ENCODE results near the gene DNER.

DNER gene

GRCh38 chr2:229485857-229486256, 228.5 kb downstream of the DNER start:
- H3K27ac ChIP-seq: no peak overlapping the region
- H3K27me3 ChIP-seq (ENCODE audit: control insufficient read depth, insufficient read depth, low read length): no peaks in the 10 kb centered on the region
- no peak overlapping the region for H3K9ac ChIP-seq
- H3K79me2 ChIP-seq: no peaks in the 10 kb centered on the region
- no peak overlapping the region for H2AFZ ChIP-seq
- no peaks in the 10 kb centered on the region for H3K9me3 ChIP-seq (ENCODE audit: control insufficient read depth, low read length)
- H3K4me1 ChIP-seq: no peaks in the 10 kb centered on the region
- no peak overlapping the region for H3K4me3 ChIP-seq (ENCODE audit: low read depth, low read length)
- TF ChIP-seq, protein P1, sequence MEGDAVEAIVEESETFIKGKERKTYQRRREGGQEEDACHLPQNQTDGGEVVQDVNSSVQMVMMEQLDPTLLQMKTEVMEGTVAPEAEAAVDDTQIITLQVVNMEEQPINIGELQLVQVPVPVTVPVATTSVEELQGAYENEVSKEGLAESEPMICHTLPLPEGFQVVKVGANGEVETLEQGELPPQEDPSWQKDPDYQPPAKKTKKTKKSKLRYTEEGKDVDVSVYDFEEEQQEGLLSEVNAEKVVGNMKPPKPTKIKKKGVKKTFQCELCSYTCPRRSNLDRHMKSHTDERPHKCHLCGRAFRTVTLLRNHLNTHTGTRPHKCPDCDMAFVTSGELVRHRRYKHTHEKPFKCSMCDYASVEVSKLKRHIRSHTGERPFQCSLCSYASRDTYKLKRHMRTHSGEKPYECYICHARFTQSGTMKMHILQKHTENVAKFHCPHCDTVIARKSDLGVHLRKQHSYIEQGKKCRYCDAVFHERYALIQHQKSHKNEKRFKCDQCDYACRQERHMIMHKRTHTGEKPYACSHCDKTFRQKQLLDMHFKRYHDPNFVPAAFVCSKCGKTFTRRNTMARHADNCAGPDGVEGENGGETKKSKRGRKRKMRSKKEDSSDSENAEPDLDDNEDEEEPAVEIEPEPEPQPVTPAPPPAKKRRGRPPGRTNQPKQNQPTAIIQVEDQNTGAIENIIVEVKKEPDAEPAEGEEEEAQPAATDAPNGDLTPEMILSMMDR (IDR thresholded peaks at IDR 0.05): no peak
- no peak overlapping the region for H3K4me2 ChIP-seq (ENCODE audit: low read length)
- H3K36me3 ChIP-seq (ENCODE audit: control insufficient read depth, insufficient read depth, low read length): no peaks in the 10 kb centered on the region

GRCh38 chr2:229477269-229477755, 237.0 kb downstream of the DNER start:
- TF ChIP-seq, protein P1 (IDR thresholded peaks at IDR 0.05): no peak
- Histone ChIP-seq H2AFZ (no peak overlapping the region), H3K79me2 (no peaks in the 10 kb centered on the region), H3K4me1 (no peaks in the 10 kb centered on the region), H3K27ac (no peak overlapping the region), H3K9ac (no peak overlapping the region), H3K27me3 (ENCODE audit: control insufficient read depth, insufficient read depth, low read length) (no peaks in the 10 kb centered on the region), H3K36me3 (ENCODE audit: control insufficient read depth, insufficient read depth, low read length) (no peaks in the 10 kb centered on the region), H3K4me3 (ENCODE audit: low read depth, low read length) (no peak overlapping the region), H3K9me3 (ENCODE audit: control insufficient read depth, low read length) (no peaks in the 10 kb centered on the region), H3K4me2 (ENCODE audit: low read length) (no peak overlapping the region)

DNA sequence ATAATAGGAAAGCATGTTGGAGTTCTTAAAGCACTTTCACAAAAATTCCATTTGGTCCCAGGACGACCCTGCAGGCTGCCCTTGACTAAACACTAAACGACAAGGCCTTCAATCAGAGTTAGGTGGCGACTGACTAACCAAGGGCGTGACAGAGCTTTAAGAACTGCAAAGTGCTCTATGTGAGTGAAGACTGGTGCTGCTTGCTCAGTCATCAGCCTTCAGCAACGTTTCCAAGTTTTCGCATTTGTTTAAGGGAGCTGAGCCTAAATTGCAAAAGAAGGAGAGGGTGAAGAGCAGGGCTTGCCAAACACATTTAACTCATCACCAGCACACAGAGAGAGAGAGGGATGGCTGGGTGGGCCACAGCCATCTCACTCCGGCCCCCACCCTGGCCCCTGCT, 238.6 kb downstream of the DNER start:
- no peaks in the 10 kb centered on the region for H3K79me2 ChIP-seq
- H3K9me3 ChIP-seq (ENCODE audit: control insufficient read depth, low read length): no peaks in the 10 kb centered on the region
- H3K4me1 ChIP-seq: no peaks in the 10 kb centered on the region
- H3K27ac ChIP-seq: no peak overlapping the region
- no peaks in the 10 kb centered on the region for H3K36me3 ChIP-seq (ENCODE audit: control insufficient read depth, insufficient read depth, low read length)
- H3K4me2 ChIP-seq (ENCODE audit: low read length): no peak overlapping the region
- H2AFZ ChIP-seq: no peak overlapping the region
- no peak overlapping the region for H3K4me3 ChIP-seq (ENCODE audit: low read depth, low read length)
- no peaks in the 10 kb centered on the region for H3K27me3 ChIP-seq (ENCODE audit: control insufficient read depth, insufficient read depth, low read length)
- H3K9ac ChIP-seq: no peak overlapping the region
- TF ChIP-seq, protein P1 (IDR thresholded peaks at IDR 0.05): no peak

DNA sequence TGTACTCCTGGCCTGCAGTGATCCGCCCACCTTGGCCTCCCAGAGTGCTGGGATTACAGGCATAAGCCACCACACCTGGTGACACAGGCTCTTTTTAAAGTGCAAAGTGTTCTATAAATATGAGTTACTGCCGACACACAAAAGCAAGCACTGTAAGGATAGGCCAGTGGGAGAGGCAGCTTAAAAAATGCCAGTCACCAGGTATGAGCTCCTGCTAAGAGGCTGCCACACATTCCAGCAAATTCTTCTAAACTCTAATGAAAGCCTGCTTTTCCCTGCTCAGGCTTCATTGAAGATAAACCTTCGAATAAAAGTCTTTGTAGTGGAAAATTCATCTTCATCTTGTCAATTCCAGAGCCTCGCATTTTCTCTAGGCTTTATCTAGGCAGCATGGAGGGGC, 240.2 kb downstream of the DNER start:
- no peak overlapping the region for H3K27ac ChIP-seq
- TF ChIP-seq, protein P1 (IDR thresholded peaks at IDR 0.05): no peak

DNA sequence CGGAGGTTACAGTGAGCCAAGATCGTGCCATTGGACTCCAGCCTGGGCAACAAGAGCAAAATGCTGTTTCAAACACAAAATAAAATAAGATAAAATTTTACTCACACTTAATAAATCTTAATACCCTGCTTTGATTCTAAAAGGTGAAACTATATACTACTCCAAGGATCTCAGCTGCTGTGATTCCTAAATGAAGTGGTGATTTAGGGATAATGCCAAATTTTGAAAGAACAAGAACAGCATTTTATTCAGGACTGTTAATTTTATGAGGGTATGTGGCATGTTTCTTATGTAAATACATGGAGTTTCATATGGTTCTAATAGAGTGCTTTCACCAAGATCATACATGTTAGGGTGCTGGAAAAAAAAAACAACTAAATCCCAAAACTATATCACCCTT, 243.6 kb downstream of the DNER start:
- Histone ChIP-seq H3K4me1 (peaks cover 4% of the 10 kb centered on the region), H3K9ac (no peak overlapping the region), H3K27ac (no peak overlapping the region), H3K4me2 (ENCODE audit: low read length) (no peak overlapping the region), H2AFZ (no peak overlapping the region), H3K4me3 (ENCODE audit: low read depth, low read length) (no peak overlapping the region), H3K27me3 (ENCODE audit: control insufficient read depth, insufficient read depth, low read length) (no peaks in the 10 kb centered on the region), H3K9me3 (ENCODE audit: control insufficient read depth, low read length) (no peaks in the 10 kb centered on the region), H3K79me2 (no peaks in the 10 kb centered on the region), H3K36me3 (ENCODE audit: control insufficient read depth, insufficient read depth, low read length) (no peaks in the 10 kb centered on the region)
- TF ChIP-seq, protein P1 (IDR thresholded peaks at IDR 0.05): no peak

More for the DNA sequence above, 240.2 kb downstream of the DNER start:
- Histone ChIP-seq H3K4me1 (no peaks in the 10 kb centered on the region), H3K9ac (no peak overlapping the region), H3K4me2 (ENCODE audit: low read length) (no peak overlapping the region), H3K79me2 (no peaks in the 10 kb centered on the region), H3K4me3 (ENCODE audit: low read depth, low read length) (no peak overlapping the region), H2AFZ (no peak overlapping the region), H3K27me3 (ENCODE audit: control insufficient read depth, insufficient read depth, low read length) (no peaks in the 10 kb centered on the region), H3K36me3 (ENCODE audit: control insufficient read depth, insufficient read depth, low read length) (no peaks in the 10 kb centered on the region), H3K9me3 (ENCODE audit: control insufficient read depth, low read length) (no peaks in the 10 kb centered on the region)
